Lower leg skin (tissue), 4 donors: ENCODE measurements around the gene CD9. TPM values are rescaled to one million over a fixed set of nuclear protein-coding genes. Genes with fewer than 3 reads are reported as not detected.

ENCODE experiments used
- DNase-seq, 2 donors: peaks; one replicate each; pipeline ENCODE4 v3.0.0-alpha.2; 2019; ENCODE audit warnings: low spot score in 2 of 2
- H3K4me3 ChIP-seq: fragments of 200-600 bp; sonication (generic); 2 replicates; pipeline ENCODE4 v1.5.1; 2017; ENCODE audit warnings: mild to moderate bottlenecking, low read depth; ENCODE audit not compliant: poor library complexity, severe bottlenecking
- POLR2A ChIP-seq, 2 donors: fragments of 450-650 bp; IDR thresholded peaks; one replicate each; pipeline ENCODE4 v1.6.1; 2016 to 2017; ENCODE audit warnings: antibody characterized with exemption in 2 of 2, mild to moderate bottlenecking in 1 of 2, moderate library complexity in 1 of 2
- WGBS, 2 donors: methylation state at CpG; one replicate each; pipeline ENCODE4 v1.1.5; 2018; 5-methylcytosine and 5-hydroxymethylcytosine counted together
- intact Hi-C: fragments of 100-400 bp; cut with DNase I; formaldehyde crosslinking; loops from one replicate; pipeline ENCODE4 v1.15.0; 2023; ENCODE audit warnings: low total_unique reads
- total RNA-seq, 4 donors: library from RNA; depleted of rRNA; stranded (reverse); fragments of >200 nt; gene quantifications; one replicate each; pipeline ENCODE4 v1.1.0, GENCODE V29; 2016
- TF ChIP-seq, protein P1 (sequence below), 3 donors: fragments of 450-650 bp; IDR thresholded peaks; one replicate each; pipeline ENCODE4 v1.5.1; 2016; ENCODE audit warnings: antibody characterized with exemption in 3 of 3, mild to moderate bottlenecking in 3 of 3, moderate library complexity in 2 of 3

Gene CD9
- total RNA-seq, 4 donors from 2014 or later = 378 to 494 (median 412) TPM

DNA sequence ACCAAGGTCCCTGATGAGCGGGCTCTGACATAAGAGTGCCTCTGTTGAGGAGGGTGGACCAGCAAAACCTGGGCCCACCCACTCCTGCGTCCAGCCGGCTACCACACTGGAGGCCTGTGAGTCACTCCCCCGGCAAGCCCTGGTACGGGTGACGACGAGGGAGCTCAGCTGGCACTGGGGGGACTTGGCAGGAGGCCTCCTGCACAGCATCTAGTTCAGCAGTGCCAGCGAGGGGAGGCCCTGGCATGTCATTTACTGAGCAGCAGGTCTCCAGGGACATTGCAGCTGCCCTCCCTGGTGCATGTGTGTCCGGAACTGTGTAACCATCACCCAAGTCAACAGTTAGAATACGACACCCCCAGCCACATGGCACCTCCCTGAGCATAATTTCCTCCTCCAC lies 24.4 kb downstream of the CD9 start:
- DNase-seq = peak in 1 of 2 donors; percentile 93
- no peak for TF ChIP-seq POLR2A (IDR thresholded peaks at IDR 0.05)
- TF ChIP-seq, protein P1, sequence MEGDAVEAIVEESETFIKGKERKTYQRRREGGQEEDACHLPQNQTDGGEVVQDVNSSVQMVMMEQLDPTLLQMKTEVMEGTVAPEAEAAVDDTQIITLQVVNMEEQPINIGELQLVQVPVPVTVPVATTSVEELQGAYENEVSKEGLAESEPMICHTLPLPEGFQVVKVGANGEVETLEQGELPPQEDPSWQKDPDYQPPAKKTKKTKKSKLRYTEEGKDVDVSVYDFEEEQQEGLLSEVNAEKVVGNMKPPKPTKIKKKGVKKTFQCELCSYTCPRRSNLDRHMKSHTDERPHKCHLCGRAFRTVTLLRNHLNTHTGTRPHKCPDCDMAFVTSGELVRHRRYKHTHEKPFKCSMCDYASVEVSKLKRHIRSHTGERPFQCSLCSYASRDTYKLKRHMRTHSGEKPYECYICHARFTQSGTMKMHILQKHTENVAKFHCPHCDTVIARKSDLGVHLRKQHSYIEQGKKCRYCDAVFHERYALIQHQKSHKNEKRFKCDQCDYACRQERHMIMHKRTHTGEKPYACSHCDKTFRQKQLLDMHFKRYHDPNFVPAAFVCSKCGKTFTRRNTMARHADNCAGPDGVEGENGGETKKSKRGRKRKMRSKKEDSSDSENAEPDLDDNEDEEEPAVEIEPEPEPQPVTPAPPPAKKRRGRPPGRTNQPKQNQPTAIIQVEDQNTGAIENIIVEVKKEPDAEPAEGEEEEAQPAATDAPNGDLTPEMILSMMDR (IDR thresholded peaks at IDR 0.05) = no peak
- no peak overlapping the region for H3K4me3 ChIP-seq
- 24 to 27% methylated on average over 9 to 10 of the region's 10 CpGs for WGBS, 2 donors
- intact Hi-C loops = no loop called here

DNA sequence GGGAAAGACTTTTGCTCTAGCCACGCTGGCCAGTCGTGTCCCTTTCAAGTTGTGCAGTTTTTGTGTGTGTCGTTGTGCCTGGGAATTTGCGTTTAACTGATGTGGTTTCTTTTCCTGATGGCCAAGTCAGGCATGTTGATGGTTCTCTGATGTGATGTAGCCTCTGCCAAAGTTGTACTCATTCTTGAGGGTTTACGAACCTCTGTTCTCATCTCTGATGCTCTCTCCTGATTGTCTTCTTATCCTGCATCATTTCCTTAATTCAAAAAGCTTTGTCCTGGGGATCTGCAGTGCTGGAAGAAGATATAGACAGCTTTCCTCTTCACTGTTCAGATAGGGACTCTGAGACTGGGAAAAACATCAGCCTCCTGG lies 25.4 kb downstream of the CD9 start:
- H3K4me3 ChIP-seq = no peak overlapping the region
- TF ChIP-seq POLR2A (IDR thresholded peaks at IDR 0.05) = no peak
- TF ChIP-seq, protein P1 (IDR thresholded peaks at IDR 0.05) = no peak
- 21 to 38% methylated on average over 5 of the region's 5 CpGs for WGBS, 2 donors
- DNase-seq = no peak
- intact Hi-C loops = no loop called here

DNA sequence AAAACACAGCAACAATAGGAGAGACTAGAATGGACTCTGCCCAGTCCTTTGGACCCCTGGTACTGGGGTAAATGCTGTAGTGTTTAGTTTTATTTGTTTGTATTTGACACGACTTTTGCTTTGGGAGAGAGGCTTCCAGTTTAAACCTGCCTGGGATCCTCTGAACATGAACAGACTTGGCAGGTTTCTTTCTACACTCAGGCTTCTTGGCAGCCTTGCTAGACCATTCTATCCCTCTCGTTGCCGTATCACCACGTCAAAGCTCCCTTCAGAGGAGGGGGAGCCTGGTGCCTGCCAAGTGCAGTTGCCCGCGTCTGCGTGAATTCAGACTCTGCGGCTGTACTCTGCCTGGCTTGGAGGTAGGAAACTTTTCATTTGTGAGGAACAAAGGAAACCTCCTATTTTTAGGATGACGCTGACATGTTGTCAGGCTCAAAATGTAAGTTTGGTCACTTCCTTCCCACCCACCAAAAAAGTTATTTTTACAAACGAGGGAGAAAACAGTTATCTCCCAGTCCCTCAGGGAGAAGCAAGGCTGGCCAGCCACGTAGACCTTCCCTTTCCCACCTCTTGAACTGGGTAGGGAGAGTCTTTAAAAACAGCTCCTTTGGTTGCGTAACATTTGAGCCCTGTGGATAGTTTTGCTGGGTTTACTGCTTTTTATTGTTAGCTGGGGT lies 25.9 kb downstream of the CD9 start:
- no peak for TF ChIP-seq POLR2A (IDR thresholded peaks at IDR 0.05)
- TF ChIP-seq, protein P1 (IDR thresholded peaks at IDR 0.05) = no peak
- H3K4me3 ChIP-seq = no peak overlapping the region
- WGBS, 2 donors = 11 to 15% methylated on average over 12 of the region's 12 CpGs
- DNase-seq = peak in 1 of 2 donors; percentile 79
- intact Hi-C loops = no loop called here

DNA sequence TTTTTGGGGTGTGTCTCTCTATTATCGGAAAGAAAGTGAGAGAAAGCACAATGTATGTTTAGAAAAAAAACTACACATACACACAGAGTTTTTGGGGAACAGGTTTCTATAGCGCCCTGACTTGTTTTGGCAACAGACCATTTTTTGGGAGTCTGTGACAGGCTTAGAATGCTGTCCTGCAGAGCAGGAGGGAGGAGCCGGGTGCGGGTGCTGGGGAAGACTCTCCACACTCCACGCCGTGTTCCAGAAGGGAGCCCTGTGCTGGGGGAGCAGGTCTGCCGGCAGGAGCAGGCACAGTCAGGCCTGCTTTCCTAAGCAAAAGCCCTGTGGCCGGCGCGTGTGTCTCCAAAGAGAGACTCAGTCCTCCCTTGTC lies 26.5 kb downstream of the CD9 start:
- no peak for DNase-seq
- TF ChIP-seq, protein P1 (IDR thresholded peaks at IDR 0.05) = no peak
- no peak for TF ChIP-seq POLR2A (IDR thresholded peaks at IDR 0.05)
- no peak overlapping the region for H3K4me3 ChIP-seq
- 15 to 26% methylated on average over 10 of the region's 10 CpGs for WGBS, 2 donors
- intact Hi-C loops = no loop called here

DNA sequence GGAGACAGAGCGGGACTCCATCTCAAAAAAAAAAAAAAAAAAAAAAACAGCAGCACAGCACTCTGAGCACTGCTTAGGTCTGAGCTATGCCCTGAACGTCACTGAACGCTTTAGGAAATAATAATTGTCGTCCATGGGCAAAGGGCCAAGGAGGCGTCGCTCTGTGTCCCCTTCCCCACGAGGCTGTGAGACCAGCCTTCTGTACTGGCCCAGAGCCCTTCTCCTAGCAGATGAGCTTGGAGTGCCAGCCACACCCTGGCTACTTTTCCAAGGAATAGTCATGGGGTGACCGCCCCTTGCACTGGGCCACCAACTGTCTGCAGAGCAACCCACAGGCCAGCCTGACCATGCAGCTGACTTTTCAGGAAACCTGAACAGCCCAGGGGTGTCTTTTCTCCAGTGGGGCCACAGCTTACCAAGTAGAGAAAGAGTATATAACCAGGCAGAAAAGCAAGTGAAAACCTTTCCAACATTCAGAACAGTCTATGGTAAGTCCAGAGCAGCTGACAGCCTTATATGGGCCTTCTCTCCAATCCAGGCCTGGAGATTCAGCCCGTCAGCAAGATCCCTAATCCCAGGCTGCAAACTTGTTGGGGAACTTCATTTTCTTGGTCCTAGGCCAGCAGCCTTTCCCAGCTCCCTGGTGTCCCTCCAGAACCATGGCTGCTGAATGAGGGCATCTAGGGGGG lies 28.5 kb downstream of the CD9 start:
- no peak overlapping the region for H3K4me3 ChIP-seq
- 17 to 33% methylated on average over 9 of the region's 9 CpGs for WGBS, 2 donors
- DNase-seq = peak in 1 of 2 donors; percentile 69
- TF ChIP-seq POLR2A (IDR thresholded peaks at IDR 0.05) = no peak
- TF ChIP-seq, protein P1 (IDR thresholded peaks at IDR 0.05) = no peak
- intact Hi-C loops = no loop called here
